GM20431 (cell line): Measurements from ENCODE around the gene SPINK6.

Source experiments
- in situ Hi-C: fragments of 300-500 bp; cut with MseI, MboI; formaldehyde crosslinking; loops from one replicate; pipeline ENCODE4 v1.15.0; 2020; ENCODE audit warnings: low sequenced_read_pairs; ENCODE audit not compliant: unreplicated experiment

Gene SPINK6

GRCh38 chr5:148214665-148215185 is 11.9 kb downstream of the SPINK6 start:
- in situ Hi-C loops: no loop called here

- in situ Hi-C loops: no loop called here
Measured at GRCh38 chr5:148221508-148221907, 18.7 kb downstream of the SPINK6 start.

DNA sequence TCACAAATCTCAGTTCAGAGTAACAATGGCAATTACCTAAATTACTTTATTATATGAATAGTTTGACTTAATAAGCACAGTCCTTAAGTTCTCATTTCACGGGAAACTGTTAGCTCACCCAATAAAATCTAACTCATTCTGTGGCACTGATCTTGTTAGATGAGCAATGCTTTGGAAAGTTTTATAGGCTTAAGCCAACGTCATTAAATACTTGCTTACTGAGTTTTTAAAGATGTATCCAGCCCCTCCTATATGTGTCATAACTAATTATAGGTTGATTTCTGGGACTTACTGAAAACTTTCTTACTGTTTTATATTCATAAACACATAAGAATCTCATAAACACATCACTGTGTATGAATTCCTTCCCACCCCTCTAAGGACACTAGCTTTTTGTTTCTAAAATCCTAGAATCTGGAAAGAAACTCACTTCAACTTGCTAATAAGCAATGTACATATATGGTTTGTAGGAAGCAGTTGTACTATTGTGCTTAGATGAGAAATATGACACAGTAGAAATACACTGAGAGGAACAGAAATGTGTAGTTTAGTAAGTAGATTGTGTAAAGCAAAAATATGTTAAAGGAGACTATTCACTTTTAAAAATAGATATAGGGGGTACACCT is 21.4 kb downstream of the SPINK6 start:
- in situ Hi-C loops: no loop called here

DNA sequence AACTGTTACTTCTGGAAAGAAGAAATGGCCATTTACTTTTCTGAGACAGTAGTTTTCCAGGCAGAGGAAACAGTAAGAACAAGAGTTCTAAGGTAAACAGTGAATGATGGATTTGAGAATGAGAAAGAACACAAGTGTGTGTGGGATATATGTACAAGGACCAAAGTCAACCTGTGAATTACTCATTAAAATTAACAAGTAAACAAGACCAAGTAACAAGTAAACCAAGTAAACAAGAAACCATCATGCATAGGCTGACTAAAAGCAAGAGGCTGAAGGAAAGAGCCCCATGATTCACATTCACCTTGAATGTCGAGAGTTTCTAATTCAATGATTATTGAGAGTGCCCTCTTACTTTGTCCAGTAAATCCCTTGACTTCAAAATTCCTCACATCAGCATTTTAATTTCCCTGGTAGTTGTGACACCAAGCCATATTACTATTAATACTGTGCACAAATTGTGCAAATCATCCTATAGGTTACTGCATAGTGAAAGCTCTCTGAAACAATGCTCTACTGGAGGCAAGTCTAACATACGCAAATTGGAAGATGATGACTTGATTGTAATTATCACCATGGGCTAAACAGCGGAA is 25.6 kb downstream of the SPINK6 start:
- in situ Hi-C loops: no loop called here

DNA sequence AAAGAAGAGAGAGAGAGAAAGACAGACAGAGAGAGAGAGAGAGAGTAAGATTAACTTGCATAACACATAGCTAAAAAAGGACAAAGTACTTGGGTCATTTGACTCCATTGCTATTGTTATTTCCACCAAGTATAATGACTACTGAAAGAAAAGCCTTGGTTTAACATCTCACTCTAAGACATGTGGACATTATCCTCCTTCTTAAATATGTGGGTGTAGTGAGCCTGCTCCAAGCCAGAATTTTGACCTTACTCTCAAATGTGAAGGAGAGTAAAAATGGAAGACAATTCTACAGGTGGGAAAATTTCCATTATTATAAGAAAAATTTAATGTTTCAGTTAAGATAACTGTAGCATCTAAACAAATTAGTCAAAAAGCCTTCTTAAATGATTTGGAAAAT is 27.0 kb downstream of the SPINK6 start:
- in situ Hi-C loops: no loop called here

GRCh38 chr5:148230240-148230639 is 27.4 kb downstream of the SPINK6 start:
- in situ Hi-C loops: no loop called here

DNA sequence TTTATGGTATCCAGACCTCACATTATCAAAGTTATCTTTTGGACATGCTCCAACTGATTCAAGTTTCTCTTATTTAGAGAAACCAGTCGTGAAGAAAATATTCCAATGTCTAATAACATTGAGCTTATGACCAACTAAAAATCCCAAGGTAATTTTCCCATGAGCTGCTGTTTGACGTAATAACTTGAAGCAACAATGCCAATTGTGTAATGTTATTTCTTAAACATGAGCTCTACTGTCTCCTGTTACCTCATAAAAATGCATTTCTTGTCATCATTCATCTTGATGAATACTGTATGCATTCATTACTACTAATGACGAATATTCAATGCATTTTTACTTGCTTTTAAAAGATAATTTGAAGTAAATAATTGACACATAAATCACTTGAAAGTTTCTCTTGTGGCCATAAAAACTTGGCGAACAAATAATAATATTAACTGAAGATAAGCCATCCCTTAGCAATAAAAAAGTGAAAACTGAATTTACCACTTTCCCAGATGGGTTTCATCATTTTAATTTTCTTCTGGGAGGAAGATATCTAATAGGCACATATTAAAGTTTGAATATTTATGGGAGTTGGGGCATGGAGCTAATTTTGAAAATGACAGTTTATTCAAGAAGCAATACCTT is 35.1 kb downstream of the SPINK6 start:
- in situ Hi-C loops: no loop called here

GRCh38 chr5:148238418-148238794 is 35.6 kb downstream of the SPINK6 start, which contains the start of gene MARCOL:
Gene MARCOL, plus strand, starts transcription at chr5:148238525. Its CDS starts 73 bp downstream, at chr5:148238598.
- in situ Hi-C loops: no loop called here

DNA sequence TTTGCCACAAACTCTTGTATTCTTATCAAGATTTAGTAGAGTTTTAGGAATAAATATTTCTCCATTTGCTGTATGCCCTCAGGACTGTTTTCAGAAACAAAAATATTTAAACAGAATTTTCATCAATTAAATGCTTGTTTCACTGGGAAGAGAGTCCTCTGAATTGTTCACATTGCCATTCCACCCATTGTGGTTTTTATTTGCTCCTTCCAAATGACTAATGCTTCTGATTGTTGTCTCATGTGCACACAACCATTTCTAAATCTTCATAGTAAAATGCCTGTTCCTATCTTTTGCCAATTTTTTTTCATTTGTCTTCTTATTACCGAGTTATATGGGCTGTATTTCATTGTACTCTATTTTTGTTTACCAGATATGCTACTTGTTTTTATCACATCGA is 46.1 kb downstream of the SPINK6 start:
- in situ Hi-C loops: no loop called here

- in situ Hi-C loops: no loop called here
Measured at GRCh38 chr5:148255456-148255855, 52.6 kb downstream of the SPINK6 start.

DNA sequence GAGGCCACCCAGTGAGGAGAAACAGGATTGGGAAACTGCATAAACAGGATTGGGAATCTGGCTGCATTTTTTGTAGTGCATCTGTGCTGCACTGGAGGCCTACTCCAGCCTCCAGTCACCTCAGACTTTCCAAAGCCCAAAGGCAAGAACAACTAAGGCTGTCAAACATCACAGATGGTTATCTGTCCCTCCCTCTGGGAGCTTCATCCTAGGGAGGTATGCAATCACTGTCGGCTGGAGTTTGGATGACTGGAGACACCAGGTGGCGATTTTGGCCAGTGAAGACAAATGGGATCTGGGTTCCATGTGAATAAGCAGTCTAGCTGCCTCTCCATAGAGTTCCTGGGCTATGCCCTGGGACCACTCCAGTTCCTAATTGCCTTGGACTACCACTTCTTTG is 56.4 kb downstream of the SPINK6 start:
- in situ Hi-C loops: no loop called here

GRCh38 chr5:148261221-148261620 is 58.4 kb downstream of the SPINK6 start:
- in situ Hi-C loops: no loop called here
